ENCODE data around the gene TMIGD1.

The TMIGD1 gene

GRCh38 chr17:30324723-30325122 is 9.1 kb downstream of the TMIGD1 start:
- DNase-seq = no peak

DNA sequence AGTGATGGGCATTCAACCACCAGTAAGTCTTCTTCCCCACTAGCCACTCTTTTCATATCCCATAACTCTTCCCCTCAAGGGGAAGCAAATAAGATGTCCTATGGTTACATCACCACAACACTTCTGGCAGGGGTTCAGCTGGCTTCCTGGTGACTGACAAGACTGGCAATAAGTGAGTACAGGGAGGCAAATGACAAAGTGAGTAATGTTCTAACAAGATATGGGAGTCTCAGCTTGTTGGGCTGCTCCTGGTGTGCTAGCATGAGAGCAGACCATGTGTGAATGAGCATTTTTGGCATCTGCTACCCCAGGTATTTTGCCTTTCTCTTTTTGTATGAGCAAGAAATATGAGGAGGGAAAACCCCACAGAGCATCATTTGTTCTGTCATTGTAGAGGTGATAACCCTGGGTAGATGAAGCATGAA is 9.9 kb downstream of the TMIGD1 start:
- peak; percentile 73 for DNase-seq

DNA sequence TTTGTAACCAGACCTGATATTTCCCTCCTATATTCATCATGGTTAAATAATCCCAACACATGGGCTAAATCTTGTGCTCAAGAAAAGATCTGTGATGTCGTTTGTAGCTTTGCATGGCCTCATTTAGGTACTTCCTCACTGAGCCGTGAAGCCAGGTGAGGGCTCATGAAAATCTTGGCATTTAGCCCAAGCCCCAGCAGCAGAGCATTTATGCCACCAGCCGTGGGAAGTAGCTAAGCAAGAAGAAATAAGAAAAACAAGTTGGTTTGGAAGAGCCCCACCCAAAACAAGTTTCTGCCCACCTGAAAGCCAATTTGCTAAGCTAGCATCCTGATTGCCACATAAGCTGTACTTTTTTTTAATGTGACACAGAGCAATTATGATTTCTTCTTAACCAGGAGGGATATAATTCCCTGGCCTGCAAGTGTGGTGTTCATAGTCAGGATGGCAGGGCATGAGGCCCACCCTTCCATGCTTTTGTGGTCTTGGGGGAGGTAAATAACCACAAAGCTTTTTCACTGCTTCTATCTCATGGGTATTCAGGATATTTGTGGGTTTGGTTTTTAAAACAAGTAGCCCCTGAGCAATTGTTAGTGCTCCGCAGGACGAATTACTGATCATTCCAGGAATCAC is 10.5 kb downstream of the TMIGD1 start:
- peak; percentile 74 for DNase-seq

DNA sequence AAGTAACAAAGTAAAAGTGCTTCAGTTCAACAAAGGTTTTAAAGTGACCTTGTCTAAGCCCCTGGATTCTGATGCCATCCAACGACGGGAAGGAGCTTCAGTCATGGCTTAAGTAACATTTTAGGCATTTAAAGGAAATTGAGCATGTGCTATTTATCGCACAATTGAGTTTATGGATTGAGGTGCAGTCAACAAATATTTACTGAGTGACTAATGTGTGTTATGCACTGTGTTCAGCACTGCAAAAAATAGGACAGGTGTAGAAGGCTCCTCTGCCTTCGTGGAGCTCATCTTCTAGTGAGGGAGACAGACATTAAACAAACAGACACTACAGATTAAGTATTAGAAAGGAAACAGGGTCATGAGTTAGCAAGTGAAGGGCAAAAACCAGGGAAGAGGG is 12.5 kb downstream of the TMIGD1 start:
- DNase-seq = no peak

DNA sequence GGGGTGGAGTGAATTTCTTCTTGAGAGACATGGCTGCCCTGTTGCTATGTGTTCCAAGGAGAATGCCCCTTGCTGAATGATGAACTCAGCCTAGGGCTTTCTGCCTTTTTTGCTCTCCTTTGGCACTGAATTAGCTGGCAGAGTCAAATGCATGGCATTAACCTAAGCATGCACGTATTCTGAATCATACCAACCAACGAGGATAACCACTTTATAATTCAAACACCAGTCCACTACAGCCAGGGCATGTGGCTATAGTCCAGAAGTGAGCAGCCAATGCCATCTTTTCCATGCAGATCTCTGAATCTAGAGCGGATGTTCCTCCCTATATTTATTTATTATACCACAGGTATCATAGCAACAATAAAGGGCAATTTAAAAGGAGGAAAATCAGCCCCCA is 15.7 kb downstream of the TMIGD1 start:
- DNase-seq = no peak

- no peak for DNase-seq
Measured at GRCh38 chr17:30316736-30317135, 17.1 kb downstream of the TMIGD1 start.

DNA sequence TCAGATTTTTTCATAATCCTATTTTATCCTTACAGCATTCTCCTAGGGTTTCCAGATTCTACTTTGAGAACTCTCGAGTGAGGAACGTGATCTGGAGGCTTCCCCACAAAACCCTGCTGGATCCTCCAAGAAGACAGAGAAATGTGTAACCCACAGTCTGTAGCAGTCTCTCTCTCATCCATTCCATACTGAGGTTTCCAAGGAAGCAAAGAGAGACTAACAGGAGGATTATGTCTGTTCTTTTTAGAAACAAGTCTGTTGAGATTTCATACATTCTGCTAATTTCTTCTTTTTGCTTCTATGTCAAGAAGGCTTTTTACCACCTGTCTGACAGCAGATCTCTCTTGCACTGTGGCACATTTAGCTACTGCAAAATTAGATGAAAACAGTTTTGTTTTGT is 18.8 kb downstream of the TMIGD1 start:
- DNase-seq = no peak

DNA sequence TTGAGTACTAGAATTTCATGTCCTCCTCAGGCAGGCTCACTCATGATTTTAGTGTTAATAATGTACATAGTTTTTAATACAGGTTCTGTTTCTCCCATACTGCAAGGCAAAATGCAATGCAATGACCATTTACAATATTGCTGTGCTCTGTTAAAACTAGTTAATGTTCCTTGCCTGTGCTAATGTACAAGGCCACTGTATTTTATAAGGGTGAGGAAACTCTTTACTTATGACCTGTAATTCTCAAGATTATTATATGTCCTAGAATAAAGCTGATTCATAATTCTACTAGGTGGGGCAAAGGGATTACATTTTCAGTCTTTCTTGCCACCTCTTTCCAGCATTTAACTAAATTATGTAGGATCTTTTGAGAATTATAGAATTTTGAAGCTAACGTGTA is 19.4 kb downstream of the TMIGD1 start:
- no peak for DNase-seq

- DNase-seq = no peak
Measured at GRCh38 chr17:30312226-30312625, 21.6 kb downstream of the TMIGD1 start.

DNA sequence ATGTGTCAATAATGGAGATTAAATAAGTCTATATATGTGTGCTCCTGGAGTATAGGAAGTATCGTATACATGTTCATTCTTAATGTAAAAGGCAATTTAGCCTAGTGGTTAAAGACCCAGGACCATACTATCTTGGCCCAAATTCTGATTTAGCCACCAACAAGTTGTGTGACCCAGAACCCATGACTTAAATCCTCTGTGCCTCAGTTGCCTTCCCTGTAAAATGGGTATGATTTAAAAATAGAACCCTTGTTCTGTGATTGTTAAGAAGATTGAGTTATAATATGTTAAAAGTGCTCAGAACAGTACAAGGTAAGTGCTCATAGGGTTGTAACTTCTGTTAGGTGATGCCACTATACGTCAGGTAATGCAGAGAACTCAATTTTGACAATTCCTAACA is 23.3 kb downstream of the TMIGD1 start:
- no peak for DNase-seq

DNA sequence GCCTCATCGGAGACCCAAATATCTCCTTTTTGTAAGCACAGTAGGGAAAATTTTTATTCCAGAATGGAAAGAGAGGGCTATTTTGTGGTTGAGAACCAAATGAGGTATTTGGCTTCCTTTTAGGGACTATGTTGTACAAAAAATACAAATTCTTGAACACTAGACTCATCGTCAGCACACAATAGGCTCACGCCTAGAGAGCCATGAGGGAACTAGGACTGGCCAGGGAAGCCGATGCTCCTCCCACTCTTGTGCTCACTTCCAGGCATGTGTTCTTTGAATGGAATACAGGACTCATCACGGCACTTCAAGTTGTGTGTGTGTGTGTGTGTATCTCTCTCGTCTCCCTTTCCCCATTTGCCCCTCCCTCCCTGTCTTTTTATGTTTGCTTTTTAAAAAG is 24.3 kb downstream of the TMIGD1 start:
- no peak for DNase-seq

- DNase-seq = no peak
Measured at GRCh38 chr17:30308406-30308805, 25.5 kb downstream of the TMIGD1 start.

GRCh38 chr17:30304778-30305177 is 29.1 kb downstream of the TMIGD1 start:
- DNase-seq = no peak

DNA sequence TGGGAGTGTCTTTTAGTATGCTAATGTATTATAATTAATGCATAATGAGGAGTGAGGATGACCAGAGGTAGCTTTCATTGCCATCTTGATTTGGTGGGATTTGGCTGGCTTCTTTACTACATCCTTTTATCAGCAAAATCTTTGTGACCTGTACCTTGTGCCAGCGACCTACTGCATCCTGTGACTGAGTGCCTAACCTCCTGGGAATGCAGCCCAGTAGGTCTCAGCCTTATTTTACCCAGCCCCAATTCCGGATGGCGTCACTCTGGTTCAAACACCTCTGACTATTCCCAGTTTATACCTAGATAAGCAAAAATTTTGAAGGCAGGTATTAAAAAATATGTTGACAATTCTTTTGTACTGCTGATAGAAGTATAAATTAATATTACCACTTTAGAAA is 31.6 kb downstream of the TMIGD1 start:
- no peak for DNase-seq

GRCh38 chr17:30300818-30301217 is 33.0 kb downstream of the TMIGD1 start:
- no peak for DNase-seq

DNA sequence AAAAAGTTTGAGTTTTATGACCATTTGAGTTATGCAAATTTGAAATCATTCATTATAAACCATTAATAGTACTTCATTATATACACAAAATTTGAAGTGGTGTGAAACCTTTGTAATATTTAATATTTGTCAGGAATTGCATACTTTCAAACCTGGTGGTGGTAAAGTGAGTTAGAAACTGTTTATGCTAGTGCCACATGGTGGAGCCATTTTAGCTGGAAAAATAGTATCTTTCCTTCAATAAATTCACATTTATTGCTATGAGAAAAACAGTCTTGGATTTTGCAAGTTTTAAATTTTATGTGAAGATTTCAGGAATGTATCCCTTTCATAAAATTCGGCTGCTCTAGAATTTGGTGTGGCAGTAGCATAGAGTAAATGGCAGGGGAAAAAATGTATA is 34.9 kb downstream of the TMIGD1 start:
- DNase-seq = no peak

- DNase-seq = no peak
Measured at GRCh38 chr17:30297715-30298114, 36.1 kb downstream of the TMIGD1 start.

DNA sequence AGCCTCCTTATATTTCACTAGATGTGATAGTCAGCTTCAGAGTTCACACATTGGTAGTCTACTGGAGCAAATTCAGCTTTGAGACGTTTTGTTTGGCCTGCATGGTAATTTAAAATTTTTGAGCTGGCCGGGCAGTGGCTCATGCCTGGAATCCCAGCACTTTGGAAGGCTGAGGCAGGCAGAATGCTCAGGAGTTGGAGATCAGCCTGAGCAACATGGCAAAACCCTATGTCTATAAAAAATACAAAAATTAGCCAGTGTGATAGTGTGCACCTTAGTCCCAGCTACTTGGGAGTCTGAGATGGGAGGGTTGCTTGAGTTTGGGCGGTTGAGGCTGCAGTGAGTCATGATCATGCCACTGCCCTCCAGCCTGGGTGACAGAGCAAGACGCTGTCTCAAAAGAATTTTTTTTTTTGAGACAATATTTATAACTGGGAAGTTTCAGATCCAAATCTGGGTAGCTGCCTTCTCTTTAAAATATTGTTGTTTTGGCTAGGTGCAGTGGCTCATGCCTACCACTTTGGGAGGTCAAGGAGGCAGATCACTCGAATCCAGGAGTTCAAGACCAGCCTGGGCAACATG is 37.3 kb downstream of the TMIGD1 start:
- DNase-seq = no peak

GRCh38 chr17:30292286-30292858 is 41.5 kb downstream of the TMIGD1 start:
- no peak for DNase-seq

DNA sequence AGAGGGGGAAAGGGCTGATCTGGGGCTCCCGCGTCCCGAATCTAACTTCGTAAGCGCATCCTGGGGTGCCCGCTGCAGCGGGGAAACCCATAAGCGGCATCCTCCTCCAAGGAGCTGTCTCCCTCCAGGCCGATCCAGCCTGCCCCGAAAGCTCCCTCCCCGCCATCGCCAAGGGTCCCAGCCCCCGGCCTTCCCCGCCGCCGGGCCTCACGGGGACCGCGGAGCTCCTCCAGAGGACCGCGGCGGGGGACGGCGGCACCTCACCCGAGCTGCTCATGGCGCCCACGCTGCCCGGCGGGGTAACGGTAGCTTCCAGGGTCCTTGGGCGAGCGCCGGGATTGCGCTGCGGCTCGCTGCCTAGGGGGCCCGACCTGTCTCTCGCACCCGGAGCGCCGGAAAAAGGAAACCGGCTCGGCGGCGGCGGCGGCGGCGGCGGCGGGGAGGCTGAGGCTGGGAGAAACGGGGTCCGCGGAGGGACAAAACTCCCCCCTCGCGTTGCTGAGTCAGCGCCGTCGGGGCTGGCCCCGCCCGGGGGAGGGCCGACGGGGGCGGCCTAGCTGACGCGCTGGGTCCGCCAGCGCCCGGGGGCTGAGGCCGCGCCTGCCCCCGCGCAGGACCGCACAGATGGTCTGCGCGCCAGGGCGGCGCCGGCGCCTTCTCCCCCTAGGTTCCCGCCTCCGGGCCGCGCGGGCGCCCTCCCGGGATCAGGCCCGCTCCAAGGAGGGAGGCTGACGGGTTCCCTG is 42.1 kb downstream of the TMIGD1 start, which contains the start of gene BLMH:
BLMH (minus strand) TSS at position 402 of the 743 bp plus-strand sequence; CDS start at position 277, 125 bp downstream.
- peak; percentile 94 for DNase-seq

DNA sequence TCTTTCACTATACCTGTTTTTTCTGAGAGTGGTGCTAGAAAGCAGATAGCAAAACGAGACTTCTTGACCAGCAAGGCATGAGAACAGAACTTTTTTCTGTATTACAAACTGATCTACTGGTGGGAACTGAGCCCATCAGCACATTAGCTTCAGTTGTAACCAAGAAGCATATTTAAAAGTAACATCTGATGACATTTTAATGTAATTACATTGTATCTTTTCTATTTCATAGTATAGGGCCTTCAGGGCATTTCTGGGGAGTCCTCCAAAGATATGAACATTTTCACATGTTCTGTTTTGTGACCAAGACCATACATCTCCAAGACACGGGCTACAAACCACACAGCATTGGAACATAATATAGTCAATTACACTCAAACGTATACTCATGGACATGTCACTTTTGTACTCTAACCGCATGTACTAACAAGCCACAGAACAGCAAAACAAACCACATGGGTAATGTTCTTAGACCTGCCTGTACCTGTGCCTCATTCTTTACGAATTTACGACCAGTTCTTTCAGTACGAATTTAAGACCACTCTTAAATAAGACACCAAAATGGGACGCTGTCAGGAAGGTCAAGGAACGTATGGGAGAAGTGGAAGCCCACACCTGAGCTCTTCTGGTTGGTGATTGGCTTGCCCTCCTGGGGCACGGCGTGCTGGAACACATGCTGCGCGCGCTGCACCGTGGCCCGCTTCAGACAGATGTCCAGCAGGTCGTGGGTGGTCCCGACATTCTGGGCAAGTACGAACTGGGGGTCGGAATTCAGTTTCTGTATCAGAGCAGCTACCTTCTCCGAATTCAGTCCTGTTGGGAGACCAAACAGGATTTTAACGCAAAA is 42.9 kb downstream of the TMIGD1 start:
- DNase-seq = peak; percentile 77

- DNase-seq = no peak
Measured at GRCh38 chr17:30290077-30290476, 43.8 kb downstream of the TMIGD1 start.

GRCh38 chr17:30279156-30279555 is 54.7 kb downstream of the TMIGD1 start:
- DNase-seq = no peak

All from activated effector memory CD4-positive, alpha-beta T cell treated with anti-CD3 and anti-CD28 coated beads, Interleukin-2, amount 50 U/mL, for 16 hours (primary cell).